Neural cell (in vitro differentiated cells): ENCODE measurements around the gene DISP3. TPM values are rescaled to one million over a fixed set of nuclear protein-coding genes. Genes with fewer than 3 reads are reported as not detected.

Experiments used
- H2AFZ ChIP-seq: fragments of 200-600, 300-800 bp; sonication (generic), shearing (Covaris generic); 2 replicates; pipeline ENCODE4 v1.6.0; 2014; ENCODE audit warnings: low read depth, mild to moderate bottlenecking, antibody characterized with exemption, low read length, moderate library complexity
- H3F3A ChIP-seq: fragments of 200-600 bp; shearing (Covaris generic); 2 replicates; pipeline ENCODE4 v1.6.1; 2016; ENCODE audit warnings: mild to moderate bottlenecking, moderate library complexity, mixed read lengths, antibody characterized with exemption, low read length; ENCODE audit not compliant: insufficient read depth, poor library complexity, severe bottlenecking
- H3K27ac ChIP-seq: fragments of 200-600, 300-800 bp; sonication (generic), shearing (Covaris generic); 2 replicates; pipeline ENCODE4 v1.5.1; 2014; ENCODE audit warnings: mild to moderate bottlenecking, low read length, moderate library complexity
- H3K27me3 ChIP-seq: fragments of 300-800, 200-600 bp; sonication (generic), shearing (Covaris generic); 2 replicates; pipeline ENCODE4 v1.6.0; 2014; ENCODE audit warnings: mild to moderate bottlenecking, low read depth, low read length, moderate library complexity; ENCODE audit not compliant: insufficient read depth
- H3K36me3 ChIP-seq: fragments of 300-800, 200-600 bp; sonication (generic), shearing (Covaris generic); 2 replicates; pipeline ENCODE4 v1.5.1; 2014; ENCODE audit warnings: mild to moderate bottlenecking, antibody characterized with exemption, low read length, moderate library complexity; ENCODE audit not compliant: insufficient read depth
- H3K4me2 ChIP-seq: fragments of 300-800, 200-600 bp; sonication (generic), shearing (Covaris generic); 2 replicates; pipeline ENCODE4 v1.6.0; 2014; ENCODE audit warnings: mild to moderate bottlenecking, low read length
- H3K4me3 ChIP-seq: fragments of 300-800, 200-600 bp; sonication (generic), shearing (Covaris generic); 2 replicates; pipeline ENCODE4 v1.5.1; 2014; ENCODE audit warnings: mild to moderate bottlenecking, low read length, moderate library complexity
- H3K79me2 ChIP-seq: fragments of 200-600 bp; shearing (Covaris generic); replicated peaks from 2 replicates; pipeline ENCODE4 v1.6.0; 2014; ENCODE audit warnings: mild to moderate bottlenecking, low read length, moderate library complexity; ENCODE audit not compliant: insufficient read depth
- H3K9ac ChIP-seq: fragments of 300-800, 200-600 bp; sonication (generic), shearing (Covaris generic); 2 replicates; pipeline ENCODE4 v1.6.1; 2016; ENCODE audit warnings: mild to moderate bottlenecking, low read length, mixed read lengths
- H3K9me2 ChIP-seq: fragments of 200-600 bp; shearing (Covaris generic); 2 replicates; pipeline ENCODE4 v1.6.1; 2016; ENCODE audit warnings: mild to moderate bottlenecking, low read length, mixed read lengths; ENCODE audit not compliant: insufficient read depth
- H3K9me3 ChIP-seq: fragments of 200-600, 300-800 bp; sonication (generic), shearing (Covaris generic); 2 replicates; pipeline ENCODE4 v1.6.1; 2016; ENCODE audit warnings: mild to moderate bottlenecking, mixed run types, low read length, moderate library complexity, mixed read lengths
- H4K20me1 ChIP-seq: fragments of 200-600 bp; shearing (Covaris generic); 2 replicates; pipeline ENCODE4 v1.6.1; 2016; ENCODE audit warnings: mild to moderate bottlenecking, mixed run types; ENCODE audit not compliant: insufficient read depth
- EP300 ChIP-seq: fragments of 450-650 bp; conservative IDR thresholded peaks from 2 replicates; pipeline ENCODE4 v1.6.1; 2014; ENCODE audit warnings: antibody characterized with exemption, mild to moderate bottlenecking, moderate library complexity; ENCODE audit not compliant: poor library complexity, severe bottlenecking
- EZH2 ChIP-seq: fragments of 200-600, 300-800 bp; shearing (Covaris generic), sonication (generic); IDR thresholded peaks from 2 replicates; pipeline ENCODE4 v1.6.1; 2014; ENCODE audit warnings: antibody characterized with exemption, low read length, borderline replicate concordance, mild to moderate bottlenecking; ENCODE audit not compliant: insufficient read depth, poor library complexity, severe bottlenecking
- MXI1 ChIP-seq: fragments of 450-650 bp; conservative IDR thresholded peaks from 2 replicates; pipeline ENCODE4 v1.6.1; 2014; ENCODE audit warnings: antibody characterized with exemption, mild to moderate bottlenecking; ENCODE audit not compliant: poor library complexity, severe bottlenecking
- POLR2AphosphoS5 ChIP-seq: IDR thresholded peaks from 2 replicates; pipeline ENCODE4 v1.6.1; 2012
- RAD21 ChIP-seq: fragments of 450-650 bp; conservative IDR thresholded peaks from 2 replicates; pipeline ENCODE4 v1.6.1; 2014; ENCODE audit warnings: antibody characterized with exemption, mild to moderate bottlenecking, moderate library complexity
- SMC3 ChIP-seq: fragments of 450-650 bp; conservative IDR thresholded peaks from 2 replicates; pipeline ENCODE4 v1.6.1; 2014; ENCODE audit warnings: antibody characterized with exemption, mild to moderate bottlenecking, moderate library complexity; ENCODE audit not compliant: poor library complexity
- TAF1 ChIP-seq: IDR thresholded peaks from 2 replicates; pipeline ENCODE4 v1.6.1; 2012; ENCODE audit warnings: low read depth
- polyA plus RNA-seq: library from polyadenylated mRNA; depleted of rRNA; stranded (reverse); fragments of >200 nt; gene quantifications from 2 replicates; pipeline ENCODE4 v1.2.3, GENCODE V29; 2014
- TF ChIP-seq, protein P1 (sequence below): IDR thresholded peaks from 2 replicates; pipeline ENCODE4 v1.6.1; 2012; ENCODE audit warnings: borderline replicate concordance
- TF ChIP-seq, protein P2 (sequence below): fragments of 450-650 bp; IDR thresholded peaks from 2 replicates; pipeline ENCODE4 v1.5.1; 2014; ENCODE audit warnings: antibody characterized with exemption, mild to moderate bottlenecking, moderate library complexity; ENCODE audit not compliant: poor library complexity, severe bottlenecking

DISP3 gene
- polyA plus RNA-seq, 1 donor from 2014 or later = 14.9 TPM

DNA sequence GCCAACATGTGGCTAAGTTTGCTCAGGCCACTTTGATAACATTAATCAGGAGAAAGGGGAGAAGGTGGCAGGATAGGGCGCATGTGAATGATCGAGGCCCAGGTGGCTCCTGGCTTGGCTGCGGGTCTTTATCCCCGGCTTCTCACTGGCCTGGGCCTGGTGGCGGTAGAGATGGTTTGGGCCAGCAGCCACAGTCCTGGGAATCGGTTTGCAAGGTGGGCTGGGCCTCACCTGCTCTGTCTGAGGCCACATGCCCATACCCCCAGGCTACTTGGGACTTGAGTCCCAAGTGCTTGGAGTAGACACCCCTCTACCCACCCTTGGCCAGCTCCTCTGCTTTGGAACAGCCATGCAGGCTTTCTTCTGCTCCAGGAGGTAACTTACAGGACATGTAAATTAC lies 49.7 kb upstream of the DISP3 start:
- H3K9ac ChIP-seq = no peak overlapping the region
- H3K36me3 ChIP-seq = no peaks in the 10 kb centered on the region
- H3F3A ChIP-seq = no peaks in the 10 kb centered on the region
- no peaks in the 10 kb centered on the region for H3K79me2 ChIP-seq
- TF ChIP-seq EP300 (no peak), SMC3 (no peak), EZH2 (no peak), RAD21 (no peak), POLR2AphosphoS5 (no peak)
- TF ChIP-seq, protein P1, sequence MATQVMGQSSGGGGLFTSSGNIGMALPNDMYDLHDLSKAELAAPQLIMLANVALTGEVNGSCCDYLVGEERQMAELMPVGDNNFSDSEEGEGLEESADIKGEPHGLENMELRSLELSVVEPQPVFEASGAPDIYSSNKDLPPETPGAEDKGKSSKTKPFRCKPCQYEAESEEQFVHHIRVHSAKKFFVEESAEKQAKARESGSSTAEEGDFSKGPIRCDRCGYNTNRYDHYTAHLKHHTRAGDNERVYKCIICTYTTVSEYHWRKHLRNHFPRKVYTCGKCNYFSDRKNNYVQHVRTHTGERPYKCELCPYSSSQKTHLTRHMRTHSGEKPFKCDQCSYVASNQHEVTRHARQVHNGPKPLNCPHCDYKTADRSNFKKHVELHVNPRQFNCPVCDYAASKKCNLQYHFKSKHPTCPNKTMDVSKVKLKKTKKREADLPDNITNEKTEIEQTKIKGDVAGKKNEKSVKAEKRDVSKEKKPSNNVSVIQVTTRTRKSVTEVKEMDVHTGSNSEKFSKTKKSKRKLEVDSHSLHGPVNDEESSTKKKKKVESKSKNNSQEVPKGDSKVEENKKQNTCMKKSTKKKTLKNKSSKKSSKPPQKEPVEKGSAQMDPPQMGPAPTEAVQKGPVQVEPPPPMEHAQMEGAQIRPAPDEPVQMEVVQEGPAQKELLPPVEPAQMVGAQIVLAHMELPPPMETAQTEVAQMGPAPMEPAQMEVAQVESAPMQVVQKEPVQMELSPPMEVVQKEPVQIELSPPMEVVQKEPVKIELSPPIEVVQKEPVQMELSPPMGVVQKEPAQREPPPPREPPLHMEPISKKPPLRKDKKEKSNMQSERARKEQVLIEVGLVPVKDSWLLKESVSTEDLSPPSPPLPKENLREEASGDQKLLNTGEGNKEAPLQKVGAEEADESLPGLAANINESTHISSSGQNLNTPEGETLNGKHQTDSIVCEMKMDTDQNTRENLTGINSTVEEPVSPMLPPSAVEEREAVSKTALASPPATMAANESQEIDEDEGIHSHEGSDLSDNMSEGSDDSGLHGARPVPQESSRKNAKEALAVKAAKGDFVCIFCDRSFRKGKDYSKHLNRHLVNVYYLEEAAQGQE = no peak
- no peaks in the 10 kb centered on the region for H3K9me2 ChIP-seq
- no peak overlapping the region for H3K4me2 ChIP-seq
- no peak overlapping the region for H2AFZ ChIP-seq
- no peak overlapping the region for H3K4me3 ChIP-seq
- no peaks in the 10 kb centered on the region for H4K20me1 ChIP-seq
- H3K27me3 ChIP-seq = no peaks in the 10 kb centered on the region
- H3K9me3 ChIP-seq = no peaks in the 10 kb centered on the region
- H3K27ac ChIP-seq = no peak overlapping the region

DNA sequence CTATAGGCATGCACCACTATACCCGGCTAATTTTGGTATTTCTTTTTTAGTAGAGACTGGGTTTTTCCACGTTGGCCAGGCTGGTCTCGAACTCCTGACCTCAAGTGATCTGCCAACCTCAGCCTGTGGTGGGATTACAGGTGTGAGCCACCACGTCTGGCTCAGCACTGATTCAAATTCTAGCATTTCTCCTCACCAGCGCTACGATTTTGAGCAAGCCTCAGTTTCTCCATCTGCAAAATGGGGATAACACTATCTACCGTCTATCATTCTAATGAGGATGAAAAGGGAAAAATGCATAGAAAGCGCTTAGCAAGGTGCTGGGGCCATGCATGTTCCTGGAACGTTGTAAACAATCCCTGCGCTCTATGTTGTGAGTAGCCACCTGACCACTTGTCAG lies 49.0 kb upstream of the DISP3 start:
- no peaks in the 10 kb centered on the region for H3F3A ChIP-seq
- H3K27ac ChIP-seq = no peak overlapping the region
- H3K27me3 ChIP-seq = no peaks in the 10 kb centered on the region
- H3K9ac ChIP-seq = no peak overlapping the region
- H3K4me3 ChIP-seq = no peak overlapping the region
- no peak for TF ChIP-seq EZH2
- H3K36me3 ChIP-seq = no peaks in the 10 kb centered on the region
- H3K4me2 ChIP-seq = no peak overlapping the region
- H2AFZ ChIP-seq = no peak overlapping the region
- H3K9me3 ChIP-seq = no peaks in the 10 kb centered on the region
- H3K79me2 ChIP-seq = no peaks in the 10 kb centered on the region
- H4K20me1 ChIP-seq = no peaks in the 10 kb centered on the region
- H3K9me2 ChIP-seq = no peaks in the 10 kb centered on the region

DNA sequence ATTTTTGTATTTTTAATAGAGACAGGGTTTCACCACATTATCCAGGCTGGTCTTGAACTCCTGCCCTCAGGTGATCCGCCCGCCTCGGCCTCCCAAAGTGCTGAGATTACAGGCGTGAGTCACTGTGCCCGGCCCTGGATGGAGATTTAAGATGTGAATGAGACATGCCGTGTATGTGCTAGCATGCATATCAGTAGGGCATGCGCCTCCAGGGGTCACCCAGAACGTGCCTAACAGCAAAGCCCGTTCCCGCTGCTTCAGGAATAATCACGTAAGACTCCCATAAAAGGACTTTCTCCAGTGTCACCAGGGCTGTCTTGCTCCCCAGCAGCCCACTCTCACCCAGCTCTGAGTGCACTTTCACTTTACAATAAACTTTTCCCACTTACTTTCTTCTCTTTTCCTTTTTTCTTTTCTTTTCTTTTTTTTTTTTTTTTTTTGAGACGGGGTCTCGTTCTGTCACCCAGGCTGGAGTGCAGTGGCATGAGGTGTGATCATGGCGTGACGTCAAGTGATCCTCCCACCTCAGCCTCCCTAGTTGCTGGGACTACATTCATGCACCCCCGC lies 46.9 kb upstream of the DISP3 start:
- no peaks in the 10 kb centered on the region for H4K20me1 ChIP-seq
- H3K36me3 ChIP-seq = no peaks in the 10 kb centered on the region
- H3K4me3 ChIP-seq = no peak overlapping the region
- no peaks in the 10 kb centered on the region for H3F3A ChIP-seq
- H3K27ac ChIP-seq = no peak overlapping the region
- no peak overlapping the region for H2AFZ ChIP-seq
- H3K9me2 ChIP-seq = no peaks in the 10 kb centered on the region
- no peaks in the 10 kb centered on the region for H3K79me2 ChIP-seq
- H3K27me3 ChIP-seq = no peaks in the 10 kb centered on the region
- no peak overlapping the region for H3K9ac ChIP-seq
- TF ChIP-seq EP300 (no peak), SMC3 (no peak), TAF1 (no peak), MXI1 (no peak), RAD21 (no peak), POLR2AphosphoS5 (no peak), EZH2 (no peak)
- TF ChIP-seq, protein P2, sequence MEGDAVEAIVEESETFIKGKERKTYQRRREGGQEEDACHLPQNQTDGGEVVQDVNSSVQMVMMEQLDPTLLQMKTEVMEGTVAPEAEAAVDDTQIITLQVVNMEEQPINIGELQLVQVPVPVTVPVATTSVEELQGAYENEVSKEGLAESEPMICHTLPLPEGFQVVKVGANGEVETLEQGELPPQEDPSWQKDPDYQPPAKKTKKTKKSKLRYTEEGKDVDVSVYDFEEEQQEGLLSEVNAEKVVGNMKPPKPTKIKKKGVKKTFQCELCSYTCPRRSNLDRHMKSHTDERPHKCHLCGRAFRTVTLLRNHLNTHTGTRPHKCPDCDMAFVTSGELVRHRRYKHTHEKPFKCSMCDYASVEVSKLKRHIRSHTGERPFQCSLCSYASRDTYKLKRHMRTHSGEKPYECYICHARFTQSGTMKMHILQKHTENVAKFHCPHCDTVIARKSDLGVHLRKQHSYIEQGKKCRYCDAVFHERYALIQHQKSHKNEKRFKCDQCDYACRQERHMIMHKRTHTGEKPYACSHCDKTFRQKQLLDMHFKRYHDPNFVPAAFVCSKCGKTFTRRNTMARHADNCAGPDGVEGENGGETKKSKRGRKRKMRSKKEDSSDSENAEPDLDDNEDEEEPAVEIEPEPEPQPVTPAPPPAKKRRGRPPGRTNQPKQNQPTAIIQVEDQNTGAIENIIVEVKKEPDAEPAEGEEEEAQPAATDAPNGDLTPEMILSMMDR = no peak
- TF ChIP-seq, protein P1 = no peak
- H3K9me3 ChIP-seq = no peaks in the 10 kb centered on the region
- H3K4me2 ChIP-seq = no peak overlapping the region
